Activated T-helper 1 cell treated with anti-CD3 and anti-CD28 coated beads, Interleukin-12 subunit alpha, Interleukin-12 subunit beta, Interleukin-2, Interleukin-4 antibody, amounts not matched to agents 30 ng/mL and 10 ng/mL and 1 ng/mL, durations not matched to agents 14 hours and 24 hours and 36 hours (primary cell): ENCODE data around the gene MSMB. TPM values are rescaled to one million over a fixed set of nuclear protein-coding genes. Genes with fewer than 3 reads are reported as not detected.

Source experiments
- total RNA-seq: library from RNA; stranded (reverse); gene quantifications from 2 replicates; pipeline ENCODE4 v1.2.3, GENCODE V29; 2022

The MSMB gene
- total RNA-seq, 1 donor from 2014 or later: not detected

Other genes with a start within 250 kb of the MSMB start
- gene AGAP4, start 198.8 kb downstream of the MSMB start, total RNA-seq: 15.0 and 16.7 TPM in 2 replicates
- 102 and 107 TPM in 2 replicates for gene TIMM23, start 73.8 kb downstream of the MSMB start, total RNA-seq
- gene NCOA4, start 15.6 kb downstream of the MSMB start, total RNA-seq: 101 and 102 TPM in 2 replicates
- not detected in 2 replicates for gene ANTXRL, start 240.7 kb upstream of the MSMB start, total RNA-seq